ENCODE results near the gene SFN. TPM values are rescaled to one million over a fixed set of nuclear protein-coding genes. Genes with fewer than 3 reads are reported as not detected.

Gene SFN
- total RNA-seq, 1 donor: under 0.01 TPM

DNA sequence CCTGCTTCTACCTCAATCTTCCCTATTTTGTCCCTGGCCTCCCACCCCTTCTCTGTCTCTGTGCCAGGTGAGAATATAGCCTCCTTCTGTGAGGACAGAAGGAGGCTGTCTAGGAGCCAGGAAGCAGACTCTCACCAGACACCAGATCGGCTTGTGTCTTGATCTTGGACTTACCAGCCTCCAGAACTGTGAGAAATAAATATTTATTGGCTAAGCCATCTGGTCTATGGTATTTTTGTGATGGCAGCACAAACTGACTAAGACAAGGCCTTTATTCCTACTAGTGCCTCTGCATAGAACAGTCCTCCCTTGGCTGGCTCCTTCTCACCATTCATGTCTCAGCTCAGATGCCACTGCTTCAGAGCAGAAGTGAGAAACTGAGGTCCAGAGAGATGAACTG, 25.3 kb downstream of the SFN start:
- Histone ChIP-seq H3K79me2 (ENCODE audit: insufficient read depth, low read length) (peaks cover 32% of the 10 kb centered on the region), H3K4me1 (ENCODE audit: insufficient read depth, low read length) (peaks cover 10% of the 10 kb centered on the region), H4K20me1 (ENCODE audit: insufficient read depth, low read length) (peaks cover 23% of the 10 kb centered on the region), H3K4me2 (ENCODE audit: insufficient read depth, low read length) (no peak overlapping the region), H3K27ac (ENCODE audit: low read depth, low read length) (no peak overlapping the region), H3K9me3 (ENCODE audit: low read depth, low read length) (no peaks in the 10 kb centered on the region), H3K27me3 (ENCODE audit: insufficient read depth, low read length) (no peaks in the 10 kb centered on the region), H3K36me3 (ENCODE audit: insufficient read depth, low read length) (peaks cover 59% of the 10 kb centered on the region), H2AFZ (ENCODE audit: low read length) (no peak overlapping the region), H3K4me3 (ENCODE audit: insufficient read depth, low read length) (no peak overlapping the region)
- no peak for DNase-seq (ENCODE audit: insufficient read length, low spot score, missing footprints)
- TF ChIP-seq, protein P1, sequence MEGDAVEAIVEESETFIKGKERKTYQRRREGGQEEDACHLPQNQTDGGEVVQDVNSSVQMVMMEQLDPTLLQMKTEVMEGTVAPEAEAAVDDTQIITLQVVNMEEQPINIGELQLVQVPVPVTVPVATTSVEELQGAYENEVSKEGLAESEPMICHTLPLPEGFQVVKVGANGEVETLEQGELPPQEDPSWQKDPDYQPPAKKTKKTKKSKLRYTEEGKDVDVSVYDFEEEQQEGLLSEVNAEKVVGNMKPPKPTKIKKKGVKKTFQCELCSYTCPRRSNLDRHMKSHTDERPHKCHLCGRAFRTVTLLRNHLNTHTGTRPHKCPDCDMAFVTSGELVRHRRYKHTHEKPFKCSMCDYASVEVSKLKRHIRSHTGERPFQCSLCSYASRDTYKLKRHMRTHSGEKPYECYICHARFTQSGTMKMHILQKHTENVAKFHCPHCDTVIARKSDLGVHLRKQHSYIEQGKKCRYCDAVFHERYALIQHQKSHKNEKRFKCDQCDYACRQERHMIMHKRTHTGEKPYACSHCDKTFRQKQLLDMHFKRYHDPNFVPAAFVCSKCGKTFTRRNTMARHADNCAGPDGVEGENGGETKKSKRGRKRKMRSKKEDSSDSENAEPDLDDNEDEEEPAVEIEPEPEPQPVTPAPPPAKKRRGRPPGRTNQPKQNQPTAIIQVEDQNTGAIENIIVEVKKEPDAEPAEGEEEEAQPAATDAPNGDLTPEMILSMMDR (IDR thresholded peaks at IDR 0.05; ENCODE audit: extremely low read depth, low read depth, low read length): no peak

GRCh38 chr1:26889551-26890466, 26.9 kb downstream of the SFN start, which contains the start of gene GPN2:
Gene GPN2 (minus strand): TSS chr1:26890283. CDS start chr1:26890096, 187 bp downstream.
- Histone ChIP-seq H3K79me2 (ENCODE audit: insufficient read depth, low read length) (peaks cover 36% of the 10 kb centered on the region), H2AFZ (ENCODE audit: low read length) (peak within 1 kb of the TSS; percentile 69), H3K4me1 (ENCODE audit: insufficient read depth, low read length) (peaks cover 10% of the 10 kb centered on the region), H3K36me3 (ENCODE audit: insufficient read depth, low read length) (peaks cover 55% of the 10 kb centered on the region), H3K4me3 (ENCODE audit: insufficient read depth, low read length) (peak within 1 kb of the TSS; percentile 93), H3K4me2 (ENCODE audit: insufficient read depth, low read length) (peak within 1 kb of the TSS; percentile 91), H3K27me3 (ENCODE audit: insufficient read depth, low read length) (no peaks in the 10 kb centered on the region), H4K20me1 (ENCODE audit: insufficient read depth, low read length) (peaks cover 23% of the 10 kb centered on the region), H3K27ac (ENCODE audit: low read depth, low read length) (peak within 1 kb of the TSS; percentile 88), H3K9me3 (ENCODE audit: low read depth, low read length) (no peaks in the 10 kb centered on the region)
- TF ChIP-seq, protein P1 (IDR thresholded peaks at IDR 0.05; ENCODE audit: extremely low read depth, low read depth, low read length): no peak
- peak; percentile 95 for DNase-seq (ENCODE audit: insufficient read length, low spot score, missing footprints)

DNA sequence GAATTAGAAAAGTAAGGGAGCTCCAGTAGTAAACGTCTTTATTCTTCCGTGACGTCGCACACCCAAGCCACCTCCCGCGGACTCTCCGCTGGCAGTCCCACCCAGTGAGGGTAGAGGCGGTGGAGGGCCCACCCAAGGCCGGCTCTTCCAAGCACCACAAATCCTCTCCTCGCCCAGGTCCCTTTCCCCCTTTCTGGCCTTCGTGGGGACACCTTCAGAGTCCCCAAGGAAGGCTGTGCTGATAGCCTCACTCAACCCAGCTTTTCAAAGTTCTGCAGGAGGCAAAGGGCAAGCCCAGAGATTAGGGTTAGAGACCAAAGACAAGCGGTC, 27.5 kb downstream of the SFN start:
- peak overlapping the region; percentile 69 for H2AFZ ChIP-seq (ENCODE audit: low read length)
- peaks cover 40% of the 10 kb centered on the region for H3K79me2 ChIP-seq (ENCODE audit: insufficient read depth, low read length)
- no peak for DNase-seq (ENCODE audit: insufficient read length, low spot score, missing footprints)
- H3K27ac ChIP-seq (ENCODE audit: low read depth, low read length): peak overlapping the region; percentile 88
- TF ChIP-seq, protein P1 (IDR thresholded peaks at IDR 0.05; ENCODE audit: extremely low read depth, low read depth, low read length): no peak
- no peaks in the 10 kb centered on the region for H3K27me3 ChIP-seq (ENCODE audit: insufficient read depth, low read length)
- peaks cover 10% of the 10 kb centered on the region for H3K4me1 ChIP-seq (ENCODE audit: insufficient read depth, low read length)
- peaks cover 20% of the 10 kb centered on the region for H4K20me1 ChIP-seq (ENCODE audit: insufficient read depth, low read length)
- peaks cover 52% of the 10 kb centered on the region for H3K36me3 ChIP-seq (ENCODE audit: insufficient read depth, low read length)
- H3K4me3 ChIP-seq (ENCODE audit: insufficient read depth, low read length): peak overlapping the region; percentile 93
- H3K4me2 ChIP-seq (ENCODE audit: insufficient read depth, low read length): peak overlapping the region; percentile 91
- no peaks in the 10 kb centered on the region for H3K9me3 ChIP-seq (ENCODE audit: low read depth, low read length)

- Histone ChIP-seq H3K9me3 (ENCODE audit: low read depth, low read length) (no peaks in the 10 kb centered on the region), H3K79me2 (ENCODE audit: insufficient read depth, low read length) (peaks cover 52% of the 10 kb centered on the region), H3K36me3 (ENCODE audit: insufficient read depth, low read length) (peaks cover 43% of the 10 kb centered on the region), H3K4me1 (ENCODE audit: insufficient read depth, low read length) (peaks cover 9% of the 10 kb centered on the region), H3K4me2 (ENCODE audit: insufficient read depth, low read length) (no peak overlapping the region), H2AFZ (ENCODE audit: low read length) (no peak overlapping the region), H4K20me1 (ENCODE audit: insufficient read depth, low read length) (peaks cover 3% of the 10 kb centered on the region), H3K27me3 (ENCODE audit: insufficient read depth, low read length) (no peaks in the 10 kb centered on the region), H3K4me3 (ENCODE audit: insufficient read depth, low read length) (no peak overlapping the region), H3K27ac (ENCODE audit: low read depth, low read length) (no peak overlapping the region)
- TF ChIP-seq, protein P1 (IDR thresholded peaks at IDR 0.05; ENCODE audit: extremely low read depth, low read depth, low read length): no peak
- no peak for DNase-seq (ENCODE audit: insufficient read length, low spot score, missing footprints)
Observed at GRCh38 chr1:26894263-26894662, 31.3 kb downstream of the SFN start.

Data from osteoblast (primary cell).